MM.1S (cell line): ENCODE results near the gene IQCM.

Experiments
- CTCF ChIP-seq: fragments of 300-600 bp; sonication (generic); IDR thresholded peaks from 2 replicates; pipeline ENCODE4 v1.5.1; 2016; ENCODE audit warnings: antibody characterized with exemption, low read length, mixed read lengths
- EZH2 ChIP-seq: fragments of 300-600 bp; sonication (generic); optimal IDR thresholded peaks from 2 replicates; pipeline ENCODE3; 2017; ENCODE audit warnings: low read depth, mild to moderate bottlenecking, antibody characterized with exemption, low read length, mixed read lengths

- TF ChIP-seq CTCF (no peak), EZH2 (no peak)
Observed at GRCh38 chr4:149728444-149728843, 87.2 kb downstream of the IQCM start.
